ENCODE data around the gene VWA2.
"Not testable (repeated sequence)": the region's sequence is repeated elsewhere in the genome, so short reads cannot be mapped to it uniquely, and the experiment has no call there.

The VWA2 gene

GRCh38 chr10:114323023-114323422, 84.0 kb downstream of the VWA2 start:
- no peak for DNase-seq

- no peak for DNase-seq
Measured at GRCh38 chr10:114326795-114327194, 87.7 kb downstream of the VWA2 start.

GRCh38 chr10:114327537-114328440, 88.7 kb downstream of the VWA2 start:
- DNase-seq: no peak

GRCh38 chr10:114328441-114328812, 89.4 kb downstream of the VWA2 start:
- no peak for DNase-seq

GRCh38 chr10:114328874-114329273, 89.8 kb downstream of the VWA2 start:
- no peak for DNase-seq

GRCh38 chr10:114329634-114330365, 90.7 kb downstream of the VWA2 start:
- no peak for DNase-seq

GRCh38 chr10:114332301-114333192, 93.5 kb downstream of the VWA2 start:
- DNase-seq: no peak

- DNase-seq: not testable (repeated sequence)
Measured at GRCh38 chr10:114333441-114333840, 94.4 kb downstream of the VWA2 start.

- DNase-seq: no peak
Measured at GRCh38 chr10:114334301-114334700, 95.2 kb downstream of the VWA2 start.

GRCh38 chr10:114335614-114336013, 96.6 kb downstream of the VWA2 start:
- no peak for DNase-seq

- DNase-seq: no peak
Measured at GRCh38 chr10:114336823-114337509, 97.9 kb downstream of the VWA2 start.

- DNase-seq: no peak
Measured at GRCh38 chr10:114337510-114338462, 98.7 kb downstream of the VWA2 start.

- no peak for DNase-seq
Measured at GRCh38 chr10:114340816-114341215, 101.8 kb downstream of the VWA2 start.

Measured in NCI-H510A treated with DMSO at 0.1 percent for 48 hours (cell line).